ENCODE results near the gene AURKAIP1.

DNA sequence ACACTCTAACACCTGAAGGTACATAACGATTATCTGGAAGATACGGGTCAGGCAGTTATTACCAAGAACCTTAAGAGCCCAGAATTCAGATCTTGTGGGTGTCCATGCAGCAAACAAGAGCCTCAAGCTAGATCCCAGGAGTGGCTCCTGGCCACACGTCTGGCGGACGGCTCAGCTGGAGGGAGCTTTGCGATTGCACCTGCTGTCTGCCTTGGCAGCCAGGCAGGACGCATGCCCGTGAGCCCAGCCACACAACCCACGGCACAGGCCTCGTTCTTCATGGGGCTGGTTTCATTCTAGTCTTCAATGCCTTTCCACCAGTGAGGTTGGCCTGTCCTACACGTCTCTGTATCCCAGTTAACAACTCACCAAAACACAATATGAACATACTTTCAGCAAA, 18.4 kb upstream of the AURKAIP1 start:
- TF ChIP-seq CTCF (IDR thresholded peaks at IDR 0.05; ENCODE audit: low read length) = no peak
- TF ChIP-seq EZH2 (optimal IDR thresholded peaks at IDR 0.05; ENCODE audit: low read depth, low read length) = no peak
